T1000 (cell line): ENCODE results near the gene CLCN7.

Source experiments
- DNase-seq: peaks from one replicate; lab custom pipeline; 2025; ENCODE audit warnings: mixed read lengths; lab: John Stamatoyannopoulos, UW

The CLCN7 gene

GRCh38 chr16:1430759-1431496 is 43.9 kb downstream of the CLCN7 start, which contains the start of gene PERCC1:
Gene PERCC1 (plus strand): TSS chr16:1431078. CDS start chr16:1432594, 1,516 bp downstream.
- no peak for DNase-seq

GRCh38 chr16:1430214-1430758 is 44.5 kb downstream of the CLCN7 start:
- no peak for DNase-seq

- DNase-seq: no peak
Measured at GRCh38 chr16:1429631-1430030, 45.2 kb downstream of the CLCN7 start.

GRCh38 chr16:1429012-1429411 is 45.8 kb downstream of the CLCN7 start:
- DNase-seq: no peak

- DNase-seq: no peak
Measured at GRCh38 chr16:1428511-1428910, 46.3 kb downstream of the CLCN7 start.

- no peak for DNase-seq
Measured at GRCh38 chr16:1427473-1428461, 47.1 kb downstream of the CLCN7 start.

GRCh38 chr16:1426734-1427471 is 47.9 kb downstream of the CLCN7 start:
- no peak for DNase-seq

GRCh38 chr16:1425616-1426370 is 49.0 kb downstream of the CLCN7 start:
- no peak for DNase-seq

- DNase-seq: no peak
Measured at GRCh38 chr16:1424028-1424427, 50.8 kb downstream of the CLCN7 start.

GRCh38 chr16:1422076-1422475 is 52.8 kb downstream of the CLCN7 start:
- DNase-seq: no peak

GRCh38 chr16:1420111-1420539 is 54.7 kb downstream of the CLCN7 start:
- no peak for DNase-seq

GRCh38 chr16:1416521-1416941 is 58.3 kb downstream of the CLCN7 start:
- no peak for DNase-seq

GRCh38 chr16:1414532-1415260 is 60.1 kb downstream of the CLCN7 start, which contains the start of gene UNKL:
Gene UNKL (minus strand): TSS chr16:1414704. CDS start chr16:1414691, 13 bp downstream.
- DNase-seq: no peak

GRCh38 chr16:1413684-1414531 is 60.9 kb downstream of the CLCN7 start:
- no peak for DNase-seq

GRCh38 chr16:1412847-1413246 is 62.0 kb downstream of the CLCN7 start:
- no peak for DNase-seq

GRCh38 chr16:1408171-1408837 is 66.5 kb downstream of the CLCN7 start:
- peak; percentile 93 for DNase-seq

GRCh38 chr16:1407753-1408152 is 67.1 kb downstream of the CLCN7 start:
- DNase-seq: no peak

GRCh38 chr16:1403733-1404132 is 71.1 kb downstream of the CLCN7 start:
- no peak for DNase-seq

- no peak for DNase-seq
Measured at GRCh38 chr16:1403036-1403435, 71.8 kb downstream of the CLCN7 start.
